CD14-positive monocyte (primary cell): ENCODE results near the gene SHQ1. TPM values are rescaled to one million over a fixed set of nuclear protein-coding genes. Genes with fewer than 3 reads are reported as not detected.
A peak's percentile ranks its signal among the peaks of the same experiment; 100 is the strongest.

Experiments
- DNase-seq, 3 donors: peaks; one replicate each; pipeline ENCODE4 v3.0.0-alpha.2; 2011 to 2022
- H2AFZ ChIP-seq: 2 replicates; pipeline ENCODE4 v1.6.0; 2012; ENCODE audit warnings: mild to moderate bottlenecking, low read depth, low read length, inconsistent platforms; ENCODE audit not compliant: insufficient read depth, poor library complexity, severe bottlenecking
- H3K27ac ChIP-seq, 2 donors: 1 replicate in 1 of 2; 2 replicates in 1 of 2; pipeline ENCODE4 v1.5.1; 2012 to 2013; ENCODE audit warnings: low read length in 2 of 2, control low read depth in 1 of 2, inconsistent platforms in 1 of 2, low read depth in 1 of 2, mild to moderate bottlenecking in 1 of 2
- H3K27me3 ChIP-seq, 2 donors: one replicate each; pipeline versions ENCODE4 v1.6.0 to v1.6.1; 2011 to 2013; ENCODE audit warnings: low read length in 2 of 2; ENCODE audit not compliant: control insufficient read depth in 2 of 2, insufficient read depth in 2 of 2
- H3K36me3 ChIP-seq, 2 donors: replicated peaks in 1 of 2; 1 replicate in 1 of 2; 2 replicates in 1 of 2; pipeline versions ENCODE4 v1.5.1 to v1.6.1; 2012 to 2013; ENCODE audit warnings: low read length in 2 of 2, control low read depth in 1 of 2, inconsistent platforms in 1 of 2, mild to moderate bottlenecking in 1 of 2; ENCODE audit not compliant: insufficient read depth in 2 of 2, control insufficient read depth in 1 of 2
- H3K4me1 ChIP-seq, 2 donors: 1 replicate in 1 of 2; 2 replicates in 1 of 2; pipeline versions ENCODE4 v1.5.1 to v1.6.1; 2012 to 2013; ENCODE audit warnings: low read length in 2 of 2, control low read depth in 1 of 2, inconsistent platforms in 1 of 2, mild to moderate bottlenecking in 1 of 2, moderate library complexity in 1 of 2; ENCODE audit not compliant: insufficient read depth in 2 of 2, control insufficient read depth in 1 of 2
- H3K4me2 ChIP-seq: replicated peaks from 2 replicates; pipeline ENCODE3; 2012; ENCODE audit warnings: low read length, moderate library complexity, mild to moderate bottlenecking; ENCODE audit not compliant: poor library complexity, severe bottlenecking; ENCODE audit errors: extremely low read depth
- H3K4me3 ChIP-seq, 3 experiments: fragments of 200-600 bp in 1 of 3; sonication (generic) in 1 of 3; replicated peaks in 1 of 3; 1 replicate in 2 of 3; 2 replicates in 1 of 3; pipeline ENCODE4 v1.5.1; 2011 to 2013; ENCODE audit warnings: low read length in 3 of 3, mild to moderate bottlenecking in 3 of 3, control low read depth in 2 of 3, low read depth in 2 of 3, inconsistent platforms in 1 of 3, moderate library complexity in 1 of 3
- H3K79me2 ChIP-seq: 2 replicates; pipeline ENCODE4 v1.6.0; 2012; ENCODE audit warnings: mild to moderate bottlenecking, control low read depth, inconsistent platforms, low read length, moderate library complexity; ENCODE audit not compliant: insufficient read depth
- H3K9ac ChIP-seq: 2 replicates; pipeline ENCODE4 v1.6.0; 2017; ENCODE audit warnings: low read length, mild to moderate bottlenecking; ENCODE audit not compliant: insufficient read depth, poor library complexity, severe bottlenecking
- H3K9me3 ChIP-seq, 2 donors: replicated peaks in 1 of 2; 1 replicate in 1 of 2; 2 replicates in 1 of 2; pipeline versions ENCODE4 v1.5.1 to v1.6.1; 2012 to 2013; ENCODE audit warnings: low read length in 2 of 2, control low read depth in 1 of 2; ENCODE audit not compliant: control insufficient read depth in 1 of 2, insufficient read depth in 1 of 2
- H4K20me1 ChIP-seq: 2 replicates; pipeline ENCODE4 v1.6.0; 2012; ENCODE audit warnings: mild to moderate bottlenecking, low read length, control low read depth, moderate library complexity; ENCODE audit not compliant: insufficient read depth
- H3K27ac Mint-ChIP-seq, 7 donors: one replicate each; pipeline ENCODE4 v1.8.0; 2020; ENCODE audit warnings: mild to moderate bottlenecking in 7 of 7, mixed read lengths in 7 of 7, moderate library complexity in 6 of 7, inconsistent platforms in 2 of 7
- H3K27me3 Mint-ChIP-seq, 3 donors: one replicate each; pipeline ENCODE4 v1.8.0; 2021 to 2022; ENCODE audit warnings: low read depth in 3 of 3, mild to moderate bottlenecking in 3 of 3, mixed read lengths in 3 of 3, moderate library complexity in 3 of 3, inconsistent platforms in 1 of 3
- H3K36me3 Mint-ChIP-seq, 2 donors: one replicate each; pipeline ENCODE4 v1.8.0; 2020; ENCODE audit warnings: mixed read lengths in 2 of 2, inconsistent platforms in 1 of 2, mild to moderate bottlenecking in 1 of 2
- H3K4me1 Mint-ChIP-seq: one replicate; pipeline ENCODE4 v1.8.0; 2020; ENCODE audit warnings: mild to moderate bottlenecking, mixed read lengths
- H3K4me3 Mint-ChIP-seq, 2 donors: one replicate each; pipeline ENCODE4 v1.8.0; 2020; ENCODE audit warnings: mild to moderate bottlenecking in 2 of 2, mixed read lengths in 2 of 2, moderate library complexity in 1 of 2
- H3K9me3 Mint-ChIP-seq, 7 donors: one replicate each; pipeline ENCODE4 v1.8.0; 2020 to 2022; ENCODE audit warnings: mixed read lengths in 7 of 7, mild to moderate bottlenecking in 6 of 7, moderate library complexity in 6 of 7, inconsistent platforms in 2 of 7
- CTCF ChIP-seq: fragments of 200-600 bp; IDR thresholded peaks from one replicate; pipeline ENCODE4 v1.8.0; 2022; ENCODE audit warnings: antibody characterized with exemption, mild to moderate bottlenecking
- WGBS: methylation state at CpG from one replicate; pipeline ENCODE4 v1.1.5; 2013; ENCODE audit warnings: missing lambda C conversion rate; ENCODE audit not compliant: insufficient coverage; 5-methylcytosine and 5-hydroxymethylcytosine counted together
- intact Hi-C, 2 donors: fragments of 100-400 bp; cut with micrococcal nuclease; formaldehyde crosslinking; loops; one replicate each; pipeline versions ENCODE4 v1.15.0 to v1.15.1; 2023
- polyA plus RNA-seq, 3 donors: library from polyadenylated mRNA; depleted of rRNA in 1 of 3; unstranded in 2 of 3; stranded (reverse) in 1 of 3; fragments of 300-500 nt in 2 of 3; fragments of >200 nt in 1 of 3; fragmentation: Illumina TruSeq in 2 of 3; gene quantifications; 1 replicate in 2 of 3; 2 replicates in 1 of 3; pipeline ENCODE4 v1.2.3, GENCODE V29; 2012 to 2021

SHQ1 gene
- polyA plus RNA-seq, 3 donors: 3.5 to 31.6 (median 8.2) TPM

DNA sequence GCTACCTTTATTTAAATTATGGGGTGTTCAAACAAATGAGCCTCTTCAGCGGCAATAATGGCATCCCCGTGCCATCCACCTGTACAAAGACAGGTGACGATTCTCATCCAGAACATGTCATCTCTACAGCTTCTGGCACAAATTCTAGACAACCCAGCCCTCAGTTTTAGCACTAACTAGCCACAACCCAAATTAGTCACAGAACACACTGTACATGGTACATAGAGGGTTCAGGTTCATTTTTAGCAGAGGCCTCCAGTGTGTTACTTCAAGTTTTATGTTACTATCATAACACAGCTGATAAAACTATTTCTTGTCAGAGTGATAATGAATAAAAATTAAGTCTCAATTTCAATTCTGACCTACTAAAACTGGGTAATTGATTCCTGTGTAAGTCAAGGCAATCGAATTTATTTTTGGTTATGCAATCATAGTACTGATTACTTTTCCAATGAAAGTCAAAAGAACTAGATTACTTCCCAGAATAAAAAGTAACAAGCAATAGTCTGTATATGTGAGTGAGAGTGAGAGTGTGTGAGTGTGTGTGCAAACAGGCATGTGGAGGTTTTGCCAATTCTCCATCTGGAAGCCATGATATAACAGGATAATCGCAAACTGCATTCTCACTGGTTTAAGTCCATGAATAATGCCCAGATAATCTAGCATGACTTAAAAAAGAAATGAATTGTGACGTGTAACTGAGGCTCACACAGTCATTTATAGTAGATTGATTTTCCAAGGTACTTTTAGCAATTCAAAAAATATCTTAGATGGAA lies 37.4 kb downstream of the SHQ1 start:
- Histone ChIP-seq H3K9ac (no peak overlapping the region), H3K4me3 (no peak overlapping the region), H3K36me3 (peaks cover 0 to 39% of the 10 kb centered on the region in 2 donors), H4K20me1 (no peaks in the 10 kb centered on the region), H3K27ac (no peak overlapping the region), H3K9me3 (no peaks in the 10 kb centered on the region), H2AFZ (no peak overlapping the region), H3K79me2 (no peaks in the 10 kb centered on the region), H3K4me2 (no peak overlapping the region), H3K27me3 (no peaks in the 10 kb centered on the region), H3K4me1 (no peaks in the 10 kb centered on the region)
- TF ChIP-seq CTCF: no peak
- peak overlapping the region in 1 of 7 donors; percentile 12 for H3K27ac Mint-ChIP-seq
- H3K36me3 Mint-ChIP-seq: peaks cover 40 to 41% of the 10 kb centered on the region in 2 donors
- intact Hi-C loops: no loop called here
- no peak overlapping the region for H3K4me3 Mint-ChIP-seq
- WGBS: 100% methylated on average over 2 of the region's 6 CpGs
- no peaks in the 10 kb centered on the region for H3K4me1 Mint-ChIP-seq
- DNase-seq: no peak
- peaks cover 0 to 2% (median 0%) of the 10 kb centered on the region in 3 donors for H3K27me3 Mint-ChIP-seq
- no peaks in the 10 kb centered on the region for H3K9me3 Mint-ChIP-seq

DNA sequence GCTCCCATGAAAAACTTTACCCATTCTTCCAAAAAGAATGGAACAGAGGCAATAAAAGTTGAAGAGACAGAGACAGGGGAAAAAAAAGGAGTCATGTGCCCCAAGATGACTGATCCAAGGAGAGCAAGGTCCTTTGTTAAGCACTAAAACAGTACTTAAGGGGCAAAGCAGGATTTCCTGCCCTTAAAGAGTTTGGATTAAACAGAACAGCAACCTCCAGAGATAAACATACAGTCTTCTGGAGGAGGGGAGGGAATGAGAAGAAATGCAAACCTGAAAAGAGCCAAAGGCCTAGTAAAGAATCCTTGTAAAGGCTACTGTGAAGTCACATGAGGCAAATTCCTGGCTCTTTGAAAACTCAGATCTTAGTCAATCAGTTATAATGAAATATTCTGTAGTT lies 38.2 kb downstream of the SHQ1 start:
- DNase-seq: no peak
- Mint-ChIP-seq H3K4me3 (no peak overlapping the region), H3K27ac (no peak overlapping the region), H3K27me3 (peaks cover 0 to 2% (median 0%) of the 10 kb centered on the region in 3 donors), H3K4me1 (no peaks in the 10 kb centered on the region), H3K9me3 (no peaks in the 10 kb centered on the region), H3K36me3 (peaks cover 33 to 34% of the 10 kb centered on the region in 2 donors)
- TF ChIP-seq CTCF: no peak
- H3K27me3 ChIP-seq: no peaks in the 10 kb centered on the region
- H3K4me3 ChIP-seq: no peak overlapping the region
- no peak overlapping the region for H2AFZ ChIP-seq
- H3K79me2 ChIP-seq: no peaks in the 10 kb centered on the region
- intact Hi-C loops: no loop called here
- H3K27ac ChIP-seq: no peak overlapping the region
- no peak overlapping the region for H3K4me2 ChIP-seq
- peaks cover 0 to 35% of the 10 kb centered on the region in 2 donors for H3K36me3 ChIP-seq
- H3K9me3 ChIP-seq: no peaks in the 10 kb centered on the region
- H3K4me1 ChIP-seq: no peaks in the 10 kb centered on the region
- no peak overlapping the region for H3K9ac ChIP-seq
- no peaks in the 10 kb centered on the region for H4K20me1 ChIP-seq
